ENCODE measurements around the gene GNA12.

Gene GNA12

DNA sequence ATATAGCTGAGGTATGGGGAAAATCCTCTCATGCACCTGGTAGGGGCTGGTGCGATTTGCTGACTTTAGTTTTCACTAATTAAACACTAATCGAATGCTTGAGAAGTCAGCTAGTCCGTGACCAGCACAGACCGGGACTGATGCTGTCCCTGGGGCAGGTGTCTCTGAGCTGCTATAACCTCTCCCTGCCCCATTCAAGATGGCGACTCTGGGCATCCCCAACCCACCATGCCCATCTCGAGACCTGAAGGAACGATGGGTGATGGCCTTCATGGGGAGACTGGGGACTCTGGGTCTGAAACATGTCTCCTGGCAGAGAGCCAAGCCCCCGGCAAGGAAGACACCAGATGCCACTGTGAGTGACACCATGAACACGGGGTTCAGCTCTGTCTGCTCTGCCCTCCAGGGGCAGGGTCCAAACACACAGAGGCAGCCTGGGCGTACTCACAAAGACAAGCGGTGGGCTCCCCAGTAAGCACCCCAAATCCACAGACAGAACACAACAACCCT, 57.4 kb downstream of the GNA12 start:
- in situ Hi-C loops (cut with HindIII; ENCODE audit: low sequenced_read_pairs) = no loop called here

DNA sequence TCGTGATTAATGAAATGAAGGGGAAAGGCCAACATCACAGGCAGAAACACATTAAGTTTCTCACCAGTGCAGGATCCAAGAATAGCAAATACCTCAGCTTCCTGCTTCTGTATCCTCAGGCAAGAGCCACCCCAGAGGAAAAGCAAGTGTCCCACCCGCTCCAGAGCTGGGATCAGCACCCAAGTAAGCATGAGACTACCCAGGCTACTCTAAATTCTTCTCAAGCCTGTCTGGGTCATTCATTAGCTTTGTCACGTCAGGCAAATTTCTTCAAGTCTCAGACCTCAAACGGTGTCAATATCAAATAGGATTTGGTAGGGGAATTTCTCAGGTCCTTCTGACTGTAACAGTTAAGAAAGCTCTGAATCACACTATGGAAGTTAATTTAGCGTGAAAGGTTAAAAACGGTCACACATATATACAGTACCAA, 59.0 kb downstream of the GNA12 start:
- in situ Hi-C loops (cut with HindIII; ENCODE audit: low sequenced_read_pairs) = no loop called here

DNA sequence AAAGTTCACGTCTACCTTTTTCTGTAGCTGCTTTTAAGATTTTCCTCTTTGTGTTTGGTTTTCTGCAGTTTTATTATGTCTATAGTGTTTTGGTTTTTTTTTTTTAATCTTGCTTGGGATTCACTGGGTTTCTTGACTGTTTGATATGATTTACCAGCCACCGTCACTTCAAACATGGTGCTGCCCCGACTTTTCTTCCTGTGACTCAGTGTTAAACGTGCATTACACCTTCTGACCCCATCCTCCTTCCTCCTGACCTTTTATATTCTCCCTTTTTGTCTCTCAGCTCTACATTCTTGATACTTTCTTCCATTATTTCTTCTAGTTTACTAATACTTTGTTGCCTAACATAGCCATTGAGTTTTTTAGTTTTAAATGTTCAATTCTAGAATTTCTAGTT, 61.5 kb downstream of the GNA12 start:
- in situ Hi-C loops (cut with HindIII; ENCODE audit: low sequenced_read_pairs) = no loop called here

DNA sequence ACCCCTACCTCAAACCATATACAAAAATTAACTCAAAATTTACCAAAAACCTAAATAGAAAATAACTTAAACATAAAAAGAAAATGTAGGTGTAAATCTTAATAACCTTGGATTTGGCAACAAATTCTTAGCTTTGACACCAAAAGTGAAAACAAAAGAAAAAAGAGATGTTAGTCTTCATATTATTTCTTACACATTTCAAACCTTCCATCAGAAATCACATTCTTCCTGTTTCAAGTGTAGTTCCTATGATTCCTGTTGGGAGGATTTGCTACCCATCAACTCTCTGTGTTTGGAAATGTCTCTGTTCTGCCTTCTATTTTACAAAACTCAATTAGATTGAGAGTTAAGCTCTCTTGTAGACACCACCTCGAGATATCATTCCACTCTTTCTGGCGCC, 62.0 kb downstream of the GNA12 start:
- in situ Hi-C loops (cut with HindIII; ENCODE audit: low sequenced_read_pairs) = no loop called here

DNA sequence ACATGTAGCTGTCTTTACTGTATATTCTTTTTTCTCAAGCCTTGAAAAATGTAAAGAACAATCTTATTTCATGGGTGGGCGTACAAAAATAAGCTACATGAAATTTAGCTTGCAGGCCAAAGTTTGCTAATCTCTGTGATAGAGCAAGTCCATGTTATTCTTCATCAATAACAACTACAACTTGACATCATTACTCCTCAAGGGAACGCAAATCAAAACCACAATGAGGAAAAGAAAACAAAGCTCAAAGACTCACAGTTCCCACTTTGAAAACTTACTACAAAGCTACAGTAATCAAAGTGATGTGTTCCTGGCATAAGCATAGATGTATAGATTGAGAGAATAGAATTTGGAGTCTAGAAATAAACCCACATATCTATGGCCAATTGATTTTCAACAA, 62.5 kb downstream of the GNA12 start:
- in situ Hi-C loops (cut with HindIII; ENCODE audit: low sequenced_read_pairs) = no loop called here

DNA sequence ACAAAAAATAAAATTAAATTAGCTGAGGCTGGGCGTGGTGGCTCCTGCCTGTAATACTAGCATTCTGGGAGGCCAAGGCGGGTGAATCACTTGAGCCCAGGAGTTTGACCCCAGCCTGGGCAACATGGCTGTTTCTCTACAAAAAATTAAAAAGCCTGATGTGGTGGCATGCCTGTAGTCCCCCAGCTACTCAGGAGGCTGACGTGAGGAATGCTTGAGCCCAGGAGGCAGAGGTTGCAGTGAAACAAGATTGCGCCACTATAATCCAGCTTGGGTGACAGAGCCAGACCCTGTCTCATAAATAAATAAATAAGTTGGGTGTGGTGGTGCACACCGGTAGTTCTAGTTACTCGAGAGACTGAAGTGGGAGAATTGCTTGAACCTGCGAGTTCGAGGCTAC, 65.1 kb downstream of the GNA12 start:
- in situ Hi-C loops (cut with HindIII; ENCODE audit: low sequenced_read_pairs) = no loop called here

DNA sequence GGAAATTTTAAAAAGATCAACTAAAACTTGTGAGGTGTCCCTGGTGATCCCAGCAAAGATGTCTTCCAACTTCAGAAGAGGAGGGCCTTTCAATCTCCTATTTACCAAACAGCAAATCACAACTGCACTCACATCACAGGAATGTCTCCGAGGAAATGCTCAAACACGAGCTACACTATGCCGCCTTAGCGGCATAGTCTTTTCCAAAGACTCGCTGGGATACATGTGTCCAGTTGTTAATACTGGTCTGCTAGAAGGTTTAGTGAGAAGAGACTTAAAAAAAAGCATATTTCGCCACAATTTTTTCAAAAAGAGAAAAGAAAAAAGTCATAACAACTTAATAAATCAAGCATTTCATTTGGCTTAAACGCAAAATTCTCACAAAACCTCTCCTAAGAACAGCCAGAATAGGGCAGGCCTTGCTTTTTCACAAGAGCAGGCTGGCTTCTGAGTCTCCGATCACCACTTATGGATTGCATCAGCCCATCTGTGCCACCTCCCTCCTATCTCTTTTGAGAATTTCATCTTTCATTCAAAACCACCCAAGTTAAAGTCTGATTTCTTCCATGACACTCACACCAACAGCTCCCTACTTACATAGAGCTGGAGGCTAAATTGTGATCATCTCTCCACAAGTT, 66.1 kb downstream of the GNA12 start:
- in situ Hi-C loops (cut with HindIII; ENCODE audit: low sequenced_read_pairs) = no loop called here

DNA sequence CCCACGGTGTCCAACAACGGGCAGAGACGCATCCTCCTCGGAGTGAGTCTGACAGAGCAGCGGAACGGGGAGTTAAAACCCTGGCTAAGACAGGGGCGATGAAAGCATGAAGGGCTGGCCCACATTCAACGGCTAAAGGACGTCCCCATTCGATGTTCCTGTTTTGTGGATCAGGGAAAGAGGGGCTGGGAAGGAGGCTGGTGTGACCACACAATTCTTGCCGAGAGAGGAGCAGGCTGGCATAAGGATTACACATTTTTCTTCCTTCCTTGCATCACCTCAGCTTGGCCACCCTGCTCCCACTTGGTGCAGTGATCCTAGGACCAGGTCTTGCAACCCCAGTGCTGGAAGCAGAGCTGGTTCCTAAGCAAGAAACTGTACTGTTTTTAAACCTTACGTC, 67.7 kb downstream of the GNA12 start:
- in situ Hi-C loops (cut with HindIII; ENCODE audit: low sequenced_read_pairs) = no loop called here

DNA sequence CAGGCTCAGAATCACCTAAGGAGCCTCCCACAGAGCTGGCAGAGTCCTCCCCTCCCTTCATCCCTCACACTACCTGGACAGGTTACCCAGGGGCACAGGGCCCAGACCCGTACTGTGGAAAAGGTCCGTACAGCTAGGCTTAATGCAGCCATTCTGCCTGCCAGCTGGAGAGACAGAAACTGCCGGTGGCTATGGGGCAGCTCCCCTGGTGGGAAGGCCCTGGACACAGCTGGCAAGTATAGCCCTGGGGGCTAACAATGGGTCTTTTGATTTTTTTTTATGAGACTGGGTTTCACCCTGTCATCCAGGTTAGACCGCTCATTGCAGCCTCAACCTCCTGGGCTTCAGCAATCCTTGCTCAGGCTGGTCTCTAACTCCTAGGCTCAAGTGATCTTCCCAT, 68.3 kb downstream of the GNA12 start:
- in situ Hi-C loops (cut with HindIII; ENCODE audit: low sequenced_read_pairs) = no loop called here

DNA sequence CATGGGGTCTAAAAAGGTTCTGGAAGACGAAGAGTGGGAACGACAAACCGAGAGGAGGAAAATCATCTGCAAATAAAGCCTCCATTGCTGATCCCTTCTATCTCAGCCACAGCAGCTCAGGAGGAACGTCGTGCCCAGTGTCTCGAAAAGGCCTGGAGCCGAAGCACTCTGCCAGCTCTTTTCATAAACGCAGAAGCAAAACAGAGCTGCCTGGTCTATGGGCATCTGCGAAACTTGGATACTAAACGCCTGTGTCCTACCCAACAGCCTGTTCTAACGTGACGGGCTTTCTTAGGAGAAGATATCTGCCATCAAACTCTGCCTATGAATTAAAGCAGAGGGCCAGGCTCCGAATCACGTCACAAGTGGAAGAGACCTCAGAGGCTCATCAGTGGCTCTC, 68.7 kb downstream of the GNA12 start:
- in situ Hi-C loops (cut with HindIII; ENCODE audit: low sequenced_read_pairs) = no loop called here

DNA sequence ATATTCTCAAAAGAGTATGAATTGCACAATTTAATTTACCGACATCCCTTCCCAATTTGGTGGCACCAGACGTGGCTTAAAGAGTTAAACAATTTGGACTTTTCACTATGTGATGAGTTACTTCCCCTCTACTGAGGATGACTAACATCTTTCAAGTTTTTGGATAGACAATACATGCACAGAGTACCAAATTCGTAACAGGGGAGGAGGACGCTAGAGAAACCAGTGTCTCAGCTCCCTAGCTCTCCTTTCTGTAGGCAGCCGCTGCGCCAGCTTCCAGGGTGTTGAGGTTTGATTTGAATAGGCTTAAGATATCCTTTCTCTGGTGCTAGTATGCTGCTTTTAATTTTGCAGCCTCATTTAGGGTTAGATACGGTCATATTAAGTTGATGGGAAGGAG, 69.2 kb downstream of the GNA12 start:
- in situ Hi-C loops (cut with HindIII; ENCODE audit: low sequenced_read_pairs) = no loop called here

DNA sequence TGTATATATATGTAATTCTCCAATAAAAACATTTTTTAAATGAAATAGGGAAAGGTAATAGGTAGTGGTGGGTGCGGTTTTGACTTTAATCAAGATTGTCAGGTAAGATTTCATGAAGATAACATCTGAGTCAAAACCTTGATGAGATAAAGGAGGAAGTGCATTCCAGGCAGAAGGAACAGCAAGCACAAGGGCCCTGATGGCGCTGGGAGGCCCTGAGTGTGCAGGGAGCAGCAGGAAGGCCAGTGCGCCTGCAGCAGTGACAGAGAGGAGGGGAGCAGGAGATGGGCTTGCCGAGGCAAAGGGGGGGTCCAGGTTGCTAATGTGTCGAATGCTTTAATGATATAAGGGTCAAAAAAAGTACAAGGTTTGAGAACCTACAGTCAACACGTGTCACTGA, 69.8 kb downstream of the GNA12 start:
- in situ Hi-C loops (cut with HindIII; ENCODE audit: low sequenced_read_pairs) = no loop called here

DNA sequence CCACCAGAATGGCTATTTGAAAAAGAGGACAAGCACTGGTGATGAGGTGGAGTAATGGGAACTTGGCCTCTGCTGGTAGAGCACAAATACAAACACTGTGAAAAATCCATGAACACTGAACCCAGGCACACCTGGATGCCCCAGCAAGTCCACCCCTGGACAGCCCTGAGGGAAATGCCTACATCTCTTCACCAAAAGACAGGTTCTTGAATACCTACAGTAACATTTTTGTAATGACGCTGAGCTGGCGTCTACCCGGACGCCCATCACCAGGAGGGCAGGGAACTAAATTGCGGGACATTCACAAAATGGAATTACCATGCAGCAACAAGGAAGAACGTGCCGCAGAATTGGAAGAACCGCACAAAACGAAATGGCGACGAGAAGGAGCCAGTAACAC, 70.5 kb downstream of the GNA12 start:
- in situ Hi-C loops (cut with HindIII; ENCODE audit: low sequenced_read_pairs) = no loop called here

DNA sequence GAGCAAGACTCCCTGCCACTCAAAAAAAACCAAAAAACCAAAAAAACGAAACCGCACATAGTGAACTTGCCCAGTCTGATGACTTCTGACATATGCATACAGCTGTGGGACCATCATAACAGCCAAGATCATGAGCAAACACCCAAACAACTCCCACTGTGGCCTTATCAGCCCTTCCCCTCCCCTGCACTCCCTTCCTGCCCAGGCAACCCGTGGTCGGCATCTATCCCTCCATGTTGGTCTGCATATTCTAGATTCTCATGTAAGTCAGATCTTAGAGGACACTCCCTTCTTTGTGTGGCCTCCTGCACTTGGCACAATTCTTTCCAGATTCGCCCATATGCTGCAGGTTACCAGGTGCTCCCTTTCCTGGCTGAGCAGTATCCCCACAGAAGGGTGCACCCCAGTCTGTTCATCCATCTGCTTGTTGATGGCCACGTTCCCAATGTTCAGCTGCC, 72.8 kb downstream of the GNA12 start:
- in situ Hi-C loops (cut with HindIII; ENCODE audit: low sequenced_read_pairs) = no loop called here

DNA sequence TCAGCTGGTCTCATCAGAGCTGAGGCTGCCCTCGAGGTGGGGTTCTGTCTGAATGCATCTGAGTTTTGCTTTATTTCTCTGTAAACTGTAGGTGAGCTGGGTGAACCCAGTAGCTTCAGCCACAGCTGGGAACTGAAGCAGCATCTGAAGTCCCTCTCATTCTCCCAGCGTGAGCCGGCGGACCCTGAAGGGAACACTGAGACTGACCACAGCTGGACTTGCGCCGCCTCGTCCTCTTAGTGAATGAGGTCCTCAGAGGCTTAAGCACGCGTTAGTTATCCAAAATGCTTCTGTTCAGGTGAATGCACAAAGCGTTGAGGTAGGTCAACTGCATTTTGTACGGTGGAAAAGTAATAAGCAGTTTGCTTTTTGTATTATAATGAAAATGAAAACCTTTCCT, 79.5 kb downstream of the GNA12 start:
- in situ Hi-C loops (cut with HindIII; ENCODE audit: low sequenced_read_pairs) = loop anchor here (10.0 kb wide), 1 partner anchor 180 kb away; no protein-coding TSS in a partner anchor

DNA sequence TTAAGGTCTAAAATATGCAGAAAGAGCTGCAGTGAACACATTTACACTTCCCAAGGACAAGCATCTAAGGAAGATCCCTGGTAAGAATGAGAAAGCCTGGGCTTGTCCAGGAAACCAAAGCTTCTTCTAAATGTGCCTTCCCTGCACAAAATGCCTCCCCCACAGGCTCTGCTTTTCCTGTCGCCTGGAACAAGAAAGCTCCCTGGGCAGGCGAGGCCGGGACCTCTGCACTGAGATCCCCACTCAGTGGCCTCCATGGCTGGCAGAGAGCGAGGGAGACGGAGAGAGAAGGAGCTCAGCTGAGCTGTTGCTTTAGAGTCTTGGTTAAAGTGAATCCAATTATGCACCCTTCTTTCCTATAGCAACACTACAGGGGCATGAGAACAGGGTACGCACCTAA, 80.5 kb downstream of the GNA12 start:
- in situ Hi-C loops (cut with HindIII; ENCODE audit: low sequenced_read_pairs) = loop anchor here (10.0 kb wide), 1 partner anchor 181 kb away; no protein-coding TSS in a partner anchor

DNA sequence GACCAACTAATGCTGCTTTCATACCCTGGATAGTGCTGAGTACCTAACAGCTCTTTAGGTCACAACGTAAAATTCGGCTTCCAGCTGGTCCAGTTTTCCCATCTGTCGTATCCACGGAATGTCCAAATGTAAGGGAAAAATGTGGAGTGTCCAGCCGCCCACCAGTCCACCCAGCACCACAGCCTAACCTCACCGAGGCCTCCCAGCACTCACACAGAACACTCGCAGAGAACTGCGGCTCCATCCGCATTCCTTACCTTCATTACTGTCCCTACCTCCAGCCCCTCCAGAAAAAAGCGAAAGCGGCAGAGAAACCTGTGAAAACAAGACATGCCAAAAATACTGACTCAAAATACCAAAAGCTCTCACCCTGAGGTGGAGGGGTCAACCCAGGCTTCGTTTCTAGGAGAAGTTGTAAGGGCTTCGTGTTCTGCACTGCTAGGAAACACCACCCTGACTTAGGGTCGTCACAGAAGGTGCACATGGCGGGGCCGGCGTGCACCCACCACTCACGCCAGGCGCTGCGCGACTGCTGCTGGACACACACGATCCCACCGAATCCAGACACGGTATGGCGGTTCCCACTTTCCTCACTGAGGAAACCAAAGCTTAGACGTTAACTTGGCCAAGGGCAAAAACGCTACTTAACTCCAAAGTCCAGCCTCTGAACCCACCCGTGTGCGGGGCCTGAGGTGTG, 82.2 kb downstream of the GNA12 start:
- in situ Hi-C loops (cut with HindIII; ENCODE audit: low sequenced_read_pairs) = loop anchor here (10.0 kb wide), 1 partner anchor 183 kb away; no protein-coding TSS in a partner anchor

DNA sequence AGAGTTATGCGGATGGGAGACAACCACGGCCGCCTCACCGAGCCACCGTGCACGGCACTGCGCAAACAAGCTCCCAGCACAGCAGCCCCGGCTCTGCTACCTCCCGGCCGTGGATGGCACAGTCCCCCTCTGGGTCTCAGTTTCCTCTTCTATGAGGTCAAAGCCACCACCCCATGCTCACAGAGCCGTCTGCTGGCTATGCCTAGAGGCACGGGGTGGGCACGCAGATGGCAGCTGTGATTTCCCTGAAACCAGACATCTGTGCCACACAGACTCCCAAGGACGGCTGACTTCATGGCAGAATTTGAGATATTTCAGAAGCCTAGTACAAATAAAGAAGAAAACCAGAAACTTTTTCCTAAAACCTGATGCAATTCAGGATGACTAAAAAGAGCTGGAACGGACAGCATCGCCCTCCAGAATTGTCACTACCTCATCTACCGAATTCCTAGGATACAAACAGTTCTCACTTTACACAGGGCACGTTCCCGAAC, 82.9 kb downstream of the GNA12 start:
- in situ Hi-C loops (cut with HindIII; ENCODE audit: low sequenced_read_pairs) = loop anchor here (10.0 kb wide), 1 partner anchor 184 kb away; no protein-coding TSS in a partner anchor

DNA sequence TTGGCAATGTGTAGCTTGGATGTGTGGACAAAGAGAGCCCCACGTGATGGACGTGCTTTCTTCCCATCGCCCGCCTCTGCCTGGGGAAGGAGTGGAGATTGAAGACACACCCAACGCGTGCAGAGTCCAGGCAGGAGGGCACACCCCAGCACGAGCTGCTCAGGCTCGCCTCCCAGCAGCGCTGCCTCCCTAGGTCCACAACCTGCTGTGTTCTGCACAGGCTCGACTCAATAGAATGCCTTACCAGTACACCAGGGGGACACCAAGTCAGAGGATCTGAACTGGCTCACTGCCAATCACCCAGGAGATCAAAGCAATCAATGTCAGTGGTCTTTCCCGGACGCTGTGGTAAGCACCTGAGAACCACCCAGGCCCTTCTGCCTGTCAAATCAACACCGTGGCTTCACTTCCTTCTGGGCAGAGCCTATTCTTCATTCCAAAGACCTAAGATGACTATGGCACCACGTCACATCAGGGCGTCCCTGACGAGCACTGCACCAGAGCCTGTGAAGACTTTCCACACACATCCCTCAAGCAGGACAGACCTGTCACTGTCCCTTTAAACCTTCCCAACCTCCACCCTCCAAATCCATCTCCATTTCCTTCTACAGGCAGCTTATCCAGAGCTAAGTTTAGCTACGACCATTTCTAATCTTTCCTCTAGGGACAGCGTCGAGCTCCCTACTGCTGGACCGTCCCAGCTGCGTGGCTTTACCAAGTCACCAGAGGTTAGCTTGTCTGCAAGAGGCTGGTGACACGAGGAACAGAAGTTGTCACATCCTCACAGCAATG, 83.8 kb downstream of the GNA12 start:
- in situ Hi-C loops (cut with HindIII; ENCODE audit: low sequenced_read_pairs) = loop anchor here (10.0 kb wide), 1 partner anchor 185 kb away; no protein-coding TSS in a partner anchor

DNA sequence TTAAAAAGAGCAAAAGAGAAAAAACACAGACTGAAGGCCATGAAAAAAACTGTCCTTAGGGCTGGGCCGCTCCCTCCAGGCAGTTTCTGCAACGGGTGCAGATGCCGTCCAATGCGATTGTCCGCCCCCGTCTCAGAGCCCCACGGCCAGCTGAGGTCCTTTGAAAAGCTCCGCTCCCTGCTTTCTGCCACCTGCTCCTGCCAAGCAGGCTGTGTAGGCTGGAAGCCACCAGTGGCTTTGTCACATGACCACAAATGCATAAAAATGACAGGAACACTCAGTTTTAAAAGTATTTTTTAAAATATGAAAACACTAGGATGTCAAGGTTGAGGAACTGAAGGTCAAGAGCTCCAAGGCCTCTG, 84.4 kb downstream of the GNA12 start:
- in situ Hi-C loops (cut with HindIII; ENCODE audit: low sequenced_read_pairs) = loop anchor here (10.0 kb wide), 1 partner anchor 185 kb away; no protein-coding TSS in a partner anchor
